ENCODE data around the gene DPYD.
"Not testable (repeated sequence)": the region's sequence is repeated elsewhere in the genome, so short reads cannot be mapped to it uniquely, and the experiment has no call there.

The DPYD gene

DNA sequence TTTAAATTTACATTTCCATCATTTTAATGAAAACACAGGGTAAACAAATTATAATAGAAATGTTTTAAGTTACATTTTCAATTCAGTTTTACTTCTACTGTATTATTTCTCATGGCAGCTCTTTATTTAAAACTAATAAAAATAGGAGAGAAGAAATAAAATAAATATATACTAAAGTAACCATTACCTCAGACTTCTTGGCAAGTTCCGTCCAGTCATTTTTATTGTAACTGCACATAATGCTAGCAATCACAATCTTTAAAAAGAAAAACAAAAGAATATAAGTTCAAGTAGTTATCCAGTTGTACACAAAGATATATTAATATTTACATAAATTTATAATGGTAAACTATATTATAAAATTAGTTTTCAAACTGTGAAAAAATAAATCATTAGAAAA is 538.6 kb downstream of the DPYD start:
- Mint-ChIP-seq H3K9me3 (peaks cover 3% of the 10 kb centered on the region), H3K36me3 (no peaks in the 10 kb centered on the region), H3K27me3 (no peaks in the 10 kb centered on the region), H3K27ac (no peak overlapping the region), H3K4me1 (no peaks in the 10 kb centered on the region), H3K4me3 (no peak overlapping the region)
- no peak for ATAC-seq

DNA sequence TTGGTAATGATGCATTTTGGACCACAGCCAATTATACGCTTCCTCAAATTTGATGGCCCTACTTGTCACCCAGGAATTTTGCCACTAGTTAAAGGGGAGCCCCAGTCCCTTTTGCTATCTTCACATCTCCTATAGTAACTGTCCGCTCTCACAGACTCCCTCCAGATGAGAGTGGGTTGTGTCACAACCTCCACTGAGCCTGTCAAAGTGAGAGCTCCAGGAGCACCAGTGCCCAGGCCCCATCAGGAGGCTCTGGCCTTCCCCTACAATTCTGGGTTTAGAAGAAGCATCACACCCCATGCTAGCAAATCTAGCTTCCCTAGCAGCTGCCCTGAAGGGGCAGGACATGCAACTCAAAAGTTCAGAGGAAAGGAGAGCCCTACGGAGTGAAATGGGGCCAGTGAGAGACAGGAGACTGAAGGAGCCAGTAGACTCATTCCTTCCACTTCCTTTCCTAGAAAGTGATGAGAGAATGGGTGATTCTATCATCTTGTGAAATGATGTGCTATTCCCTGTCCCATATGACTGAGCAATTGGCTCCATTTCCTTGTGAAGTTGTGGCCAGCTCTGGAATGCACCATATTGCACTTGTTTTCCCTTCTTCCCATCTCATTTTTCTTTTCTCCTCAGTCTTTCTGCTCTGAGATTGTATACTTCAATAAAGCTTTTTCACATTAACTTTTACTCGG is 541.3 kb downstream of the DPYD start:
- peaks cover 3% of the 10 kb centered on the region for H3K9me3 Mint-ChIP-seq
- H3K27me3 Mint-ChIP-seq, result no peaks in the 10 kb centered on the region
- no peaks in the 10 kb centered on the region for H3K4me1 Mint-ChIP-seq
- H3K36me3 Mint-ChIP-seq, result no peaks in the 10 kb centered on the region
- ATAC-seq, result peak; percentile 36
- no peak overlapping the region for H3K4me3 Mint-ChIP-seq
- H3K27ac Mint-ChIP-seq, result no peak overlapping the region

DNA sequence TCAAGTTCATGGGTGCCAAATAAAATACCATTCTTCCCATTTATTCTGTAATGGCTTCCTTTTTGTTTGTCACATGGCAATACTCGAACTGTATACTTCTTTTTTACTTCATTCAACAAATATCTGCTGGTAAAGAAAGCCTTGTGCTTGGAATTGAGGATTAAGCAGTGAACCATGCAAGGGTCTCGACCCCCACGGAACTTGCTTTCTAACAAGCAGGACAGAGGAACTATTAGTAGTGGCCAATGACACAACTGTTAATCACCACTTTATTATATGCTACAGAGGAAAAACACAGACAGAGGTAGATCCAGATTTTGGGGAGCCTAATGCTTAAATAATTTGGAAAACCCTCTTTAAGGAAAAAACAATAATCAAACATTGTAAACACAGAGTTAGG is 542.2 kb downstream of the DPYD start:
- H3K9me3 Mint-ChIP-seq, result peaks cover 3% of the 10 kb centered on the region
- no peak overlapping the region for H3K4me3 Mint-ChIP-seq
- H3K27me3 Mint-ChIP-seq, result no peaks in the 10 kb centered on the region
- ATAC-seq, result no peak
- no peaks in the 10 kb centered on the region for H3K36me3 Mint-ChIP-seq
- no peak overlapping the region for H3K27ac Mint-ChIP-seq
- H3K4me1 Mint-ChIP-seq, result no peaks in the 10 kb centered on the region

DNA sequence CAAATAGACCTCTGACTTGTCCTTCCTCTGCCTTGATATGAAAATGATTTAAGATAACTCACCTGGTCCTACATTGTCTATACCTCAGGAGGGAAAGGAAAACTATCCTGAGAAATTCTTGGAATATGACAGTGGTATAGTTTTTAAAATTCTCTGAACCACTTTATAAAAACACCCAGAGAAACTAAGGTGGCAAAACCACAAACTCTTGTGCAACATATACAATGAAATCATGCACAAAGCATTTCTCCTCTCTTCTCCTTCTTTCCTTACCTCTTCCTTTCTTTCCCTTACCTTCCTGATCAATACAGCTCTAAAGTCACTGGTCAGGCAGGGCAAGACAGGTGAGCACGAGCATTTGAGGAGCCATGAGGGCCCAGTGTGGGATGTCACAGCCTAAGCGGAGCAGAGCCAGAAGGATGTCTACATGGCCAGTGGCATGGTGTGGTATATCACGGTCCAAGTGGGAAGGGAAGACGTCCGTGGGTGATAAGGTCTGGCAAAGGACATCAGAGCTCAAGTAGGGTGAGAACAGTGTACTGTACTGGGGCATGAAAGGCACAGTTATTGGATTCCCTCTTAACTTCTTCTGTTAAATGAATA is 543.3 kb downstream of the DPYD start:
- H3K27ac Mint-ChIP-seq, result no peak overlapping the region
- no peak overlapping the region for H3K4me3 Mint-ChIP-seq
- peaks cover 3% of the 10 kb centered on the region for H3K9me3 Mint-ChIP-seq
- no peaks in the 10 kb centered on the region for H3K4me1 Mint-ChIP-seq
- no peaks in the 10 kb centered on the region for H3K27me3 Mint-ChIP-seq
- no peaks in the 10 kb centered on the region for H3K36me3 Mint-ChIP-seq
- peak; percentile 50 for ATAC-seq

DNA sequence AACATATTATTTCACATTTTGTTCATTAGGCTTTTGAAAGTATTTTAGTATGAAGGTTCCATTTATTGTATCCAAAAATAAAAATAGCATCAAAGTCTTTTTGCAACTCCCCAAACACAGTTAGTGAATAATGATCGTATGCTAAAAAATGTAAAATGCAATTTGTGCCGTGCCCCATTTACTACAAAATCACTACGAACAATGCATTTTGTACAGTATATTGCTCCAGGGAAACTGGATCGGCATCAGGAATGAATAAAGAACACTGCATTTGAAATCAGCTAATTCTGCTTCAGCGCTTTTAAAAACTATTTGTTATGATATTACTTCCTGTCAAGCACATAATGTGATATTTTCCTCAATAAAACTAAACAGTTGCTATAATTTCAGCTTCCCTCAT is 547.8 kb downstream of the DPYD start:
- no peak overlapping the region for H3K27ac Mint-ChIP-seq
- H3K27me3 Mint-ChIP-seq, result no peaks in the 10 kb centered on the region
- H3K4me1 Mint-ChIP-seq, result no peaks in the 10 kb centered on the region
- peaks cover 3% of the 10 kb centered on the region for H3K9me3 Mint-ChIP-seq
- H3K36me3 Mint-ChIP-seq, result peaks cover 5% of the 10 kb centered on the region
- no peak for ATAC-seq
- H3K4me3 Mint-ChIP-seq, result no peak overlapping the region

DNA sequence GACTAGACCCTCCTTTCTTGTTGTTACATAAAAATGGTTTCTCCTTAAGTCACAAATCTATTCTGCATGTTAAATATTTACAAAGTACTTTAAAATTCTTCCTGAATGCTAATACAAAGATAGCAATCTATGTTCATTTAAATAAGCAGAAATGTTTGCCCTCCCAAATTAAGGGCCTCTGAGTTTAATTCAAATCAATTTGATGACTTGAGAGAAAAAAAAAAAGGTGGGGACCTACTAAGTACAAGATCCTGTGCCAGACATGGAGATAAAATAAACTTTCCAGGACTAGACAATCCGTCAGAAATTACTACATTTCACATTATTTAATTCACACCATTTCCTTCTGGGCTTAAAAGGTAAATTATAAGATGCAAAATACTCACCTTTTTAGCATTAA is 548.3 kb downstream of the DPYD start:
- Mint-ChIP-seq H3K36me3 (peaks cover 5% of the 10 kb centered on the region), H3K9me3 (peaks cover under 1% of the 10 kb centered on the region), H3K27ac (no peak overlapping the region), H3K4me3 (no peak overlapping the region), H3K27me3 (no peaks in the 10 kb centered on the region), H3K4me1 (no peaks in the 10 kb centered on the region)
- no peak for ATAC-seq

DNA sequence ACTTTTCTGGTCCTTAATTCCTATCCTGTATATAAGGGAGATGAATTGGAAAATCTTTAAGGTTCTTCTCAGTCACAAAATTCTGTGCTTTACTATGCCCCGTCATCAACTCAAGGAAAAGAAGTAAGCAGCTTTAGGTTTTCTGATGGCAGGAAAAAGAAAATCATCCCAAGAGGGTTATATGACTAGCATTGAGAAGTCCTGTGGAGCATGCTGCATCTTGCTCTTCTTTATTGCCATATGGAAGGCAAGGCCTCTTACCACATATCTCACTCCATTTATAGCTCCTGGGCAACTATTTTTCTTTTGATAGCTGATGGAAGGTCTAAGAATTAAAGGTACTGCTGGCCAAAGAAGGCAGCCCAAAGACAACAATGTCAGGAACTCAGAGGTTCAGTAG is 552.5 kb downstream of the DPYD start:
- no peaks in the 10 kb centered on the region for H3K27me3 Mint-ChIP-seq
- H3K9me3 Mint-ChIP-seq, result peaks cover 5% of the 10 kb centered on the region
- no peak for ATAC-seq
- H3K36me3 Mint-ChIP-seq, result peaks cover 5% of the 10 kb centered on the region
- H3K4me1 Mint-ChIP-seq, result no peaks in the 10 kb centered on the region
- H3K4me3 Mint-ChIP-seq, result no peak overlapping the region
- H3K27ac Mint-ChIP-seq, result no peak overlapping the region

DNA sequence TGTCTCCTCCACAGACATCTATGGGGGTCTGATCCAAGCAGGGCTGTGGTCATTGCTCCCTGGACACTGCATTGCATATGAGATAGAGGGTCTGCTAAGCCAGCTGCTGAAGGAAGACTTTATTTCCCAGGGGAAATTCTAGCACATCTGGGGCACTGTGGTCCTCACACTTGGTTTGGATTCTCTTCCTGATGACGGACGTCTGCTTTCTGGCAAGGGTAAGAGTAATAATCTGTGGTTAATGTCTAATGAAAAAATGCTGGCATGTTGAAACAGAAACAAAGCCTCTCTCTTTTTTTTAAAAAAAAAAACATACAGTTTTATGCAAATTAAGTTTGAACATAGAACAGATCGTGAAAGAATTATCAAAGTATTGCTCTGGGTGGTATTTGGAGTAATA is 553.9 kb downstream of the DPYD start:
- no peak overlapping the region for H3K27ac Mint-ChIP-seq
- H3K36me3 Mint-ChIP-seq, result peaks cover 5% of the 10 kb centered on the region
- H3K4me3 Mint-ChIP-seq, result no peak overlapping the region
- no peaks in the 10 kb centered on the region for H3K27me3 Mint-ChIP-seq
- H3K4me1 Mint-ChIP-seq, result no peaks in the 10 kb centered on the region
- peaks cover 5% of the 10 kb centered on the region for H3K9me3 Mint-ChIP-seq
- no peak for ATAC-seq

DNA sequence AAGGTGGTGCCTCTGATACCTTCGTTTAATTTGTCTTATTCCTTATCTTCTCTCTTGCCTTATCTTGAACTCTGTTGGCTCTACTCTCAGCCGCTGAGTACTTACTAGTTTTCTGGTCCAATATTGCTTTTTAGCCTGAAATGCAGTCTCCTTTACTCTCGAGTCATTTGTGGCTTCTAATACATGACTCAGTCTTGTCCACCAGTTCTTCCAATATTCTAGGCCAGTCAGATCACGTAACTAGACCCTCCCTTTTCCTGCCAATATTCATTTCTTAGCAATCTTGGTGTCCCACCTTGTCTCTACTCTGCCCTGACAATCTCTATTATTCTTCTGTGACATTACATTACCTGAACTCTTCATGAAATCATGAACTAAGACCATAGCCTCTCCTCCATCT is 555.8 kb downstream of the DPYD start:
- H3K9me3 Mint-ChIP-seq, result peaks cover 8% of the 10 kb centered on the region
- no peak overlapping the region for H3K27ac Mint-ChIP-seq
- no peak for ATAC-seq
- no peaks in the 10 kb centered on the region for H3K27me3 Mint-ChIP-seq
- H3K4me3 Mint-ChIP-seq, result no peak overlapping the region
- peaks cover 10% of the 10 kb centered on the region for H3K36me3 Mint-ChIP-seq
- H3K4me1 Mint-ChIP-seq, result no peaks in the 10 kb centered on the region

DNA sequence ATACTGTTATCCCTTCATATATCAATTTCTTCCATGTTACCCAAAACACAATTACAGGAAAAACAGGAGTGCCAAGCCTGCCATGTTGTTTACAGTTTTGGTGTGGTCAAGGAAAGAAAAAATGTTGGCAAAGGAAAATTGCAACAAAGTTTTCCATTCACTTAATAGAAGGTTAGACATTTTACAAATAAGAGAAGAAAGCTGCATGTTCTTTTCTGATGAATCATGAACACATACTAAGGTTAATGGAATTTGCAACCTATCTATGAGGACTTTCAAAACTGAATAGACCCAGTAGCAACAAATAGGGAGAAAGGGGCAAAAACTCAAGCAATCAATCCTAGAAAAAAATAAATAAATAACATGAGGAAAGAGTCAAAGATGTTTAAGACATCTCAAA is 556.7 kb downstream of the DPYD start:
- Mint-ChIP-seq H3K4me3 (no peak overlapping the region), H3K27ac (no peak overlapping the region), H3K27me3 (no peaks in the 10 kb centered on the region), H3K4me1 (no peaks in the 10 kb centered on the region), H3K9me3 (peaks cover 11% of the 10 kb centered on the region), H3K36me3 (peaks cover 11% of the 10 kb centered on the region)
- ATAC-seq, result no peak

DNA sequence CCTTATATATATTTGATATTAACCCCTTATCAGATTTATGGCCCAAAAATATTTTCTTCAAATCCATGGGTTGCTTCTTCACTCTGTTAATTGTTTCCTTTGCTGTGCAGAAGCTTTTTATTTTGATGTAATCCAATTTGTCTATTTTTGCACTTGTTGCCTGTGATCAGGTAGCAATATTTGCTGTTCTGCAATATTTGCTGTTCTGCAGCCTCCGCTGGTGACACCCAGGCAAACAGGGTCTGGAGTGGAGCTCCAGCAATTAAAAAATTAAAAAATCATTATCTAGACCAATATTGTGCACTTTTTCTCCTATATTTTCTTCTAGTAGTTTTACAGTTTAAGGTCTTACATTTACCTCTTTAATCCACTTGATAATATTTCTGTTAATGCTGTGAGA is 564.5 kb downstream of the DPYD start:
- no peak for ATAC-seq
- Mint-ChIP-seq H3K4me1 (no peaks in the 10 kb centered on the region), H3K9me3 (peaks cover 13% of the 10 kb centered on the region), H3K4me3 (no peak overlapping the region), H3K27me3 (no peaks in the 10 kb centered on the region), H3K27ac (no peak overlapping the region), H3K36me3 (peaks cover 24% of the 10 kb centered on the region)

DNA sequence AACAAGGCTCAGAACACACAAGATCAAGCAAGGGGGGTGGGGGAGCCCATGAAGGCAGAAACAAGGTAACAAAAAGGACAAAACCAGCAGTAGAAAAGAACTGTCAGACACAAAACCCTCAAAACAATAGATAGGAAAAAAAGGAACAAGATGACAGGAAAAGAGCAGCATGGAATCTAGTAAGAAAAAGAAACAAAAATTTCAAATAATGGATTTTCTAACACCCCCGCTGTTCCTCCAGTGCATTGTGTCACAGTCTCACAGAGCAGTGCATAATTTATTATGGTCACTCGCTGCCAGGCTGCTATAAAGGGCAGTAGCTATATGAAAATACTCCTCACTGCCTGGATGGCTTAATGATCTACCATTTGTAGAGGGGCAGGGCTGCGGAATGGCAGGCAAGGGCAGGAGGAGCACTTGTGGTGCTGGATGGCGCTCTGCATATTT is 567.9 kb downstream of the DPYD start:
- Mint-ChIP-seq H3K27me3 (no peaks in the 10 kb centered on the region), H3K4me1 (no peaks in the 10 kb centered on the region), H3K9me3 (peaks cover 7% of the 10 kb centered on the region), H3K36me3 (peaks cover 5% of the 10 kb centered on the region), H3K4me3 (no peak overlapping the region), H3K27ac (no peak overlapping the region)
- ATAC-seq, result no peak

DNA sequence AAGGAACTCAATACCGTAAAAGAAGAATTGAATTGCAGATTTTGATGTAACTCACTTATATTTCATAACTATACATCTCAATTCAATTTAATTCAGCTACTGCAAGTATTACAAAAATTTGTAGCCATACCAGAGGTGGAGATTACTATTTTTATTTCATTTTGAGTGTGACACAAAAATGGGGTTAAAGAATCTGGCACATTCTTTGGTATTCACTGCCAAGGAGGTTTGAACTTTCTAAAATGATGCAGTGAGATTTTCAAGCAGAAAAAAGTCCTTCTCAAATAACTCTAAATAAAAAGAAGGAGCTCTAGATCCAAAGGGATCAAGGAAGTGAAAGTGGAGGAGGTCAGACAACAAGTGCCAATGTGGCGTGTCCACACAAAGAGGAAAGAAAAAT is 569.0 kb downstream of the DPYD start:
- no peaks in the 10 kb centered on the region for H3K36me3 Mint-ChIP-seq
- ATAC-seq, result no peak
- no peaks in the 10 kb centered on the region for H3K4me1 Mint-ChIP-seq
- H3K9me3 Mint-ChIP-seq, result peaks cover 7% of the 10 kb centered on the region
- H3K27ac Mint-ChIP-seq, result no peak overlapping the region
- no peak overlapping the region for H3K4me3 Mint-ChIP-seq
- H3K27me3 Mint-ChIP-seq, result no peaks in the 10 kb centered on the region

DNA sequence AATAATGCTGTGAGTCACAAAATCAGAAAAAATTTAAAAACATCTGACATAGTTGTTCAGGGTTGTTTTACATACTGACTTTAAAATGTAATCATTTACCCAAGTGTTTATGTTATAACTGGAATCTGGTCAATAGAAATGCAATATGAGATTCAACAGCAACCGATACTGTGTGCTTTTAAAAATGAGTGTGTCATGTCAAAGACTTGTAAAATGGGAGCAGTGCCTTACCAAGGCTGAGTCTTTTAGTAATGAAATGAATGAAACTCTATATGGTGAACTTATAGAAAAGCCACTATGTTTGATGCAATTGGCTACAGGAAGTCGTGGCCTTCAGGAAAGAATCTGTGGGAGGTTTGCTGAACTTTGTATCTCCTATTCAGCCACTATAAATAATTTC is 570.2 kb downstream of the DPYD start:
- Mint-ChIP-seq H3K4me1 (no peaks in the 10 kb centered on the region), H3K27me3 (no peaks in the 10 kb centered on the region), H3K36me3 (no peaks in the 10 kb centered on the region), H3K27ac (no peak overlapping the region), H3K4me3 (no peak overlapping the region), H3K9me3 (peaks cover 7% of the 10 kb centered on the region)
- no peak for ATAC-seq

DNA sequence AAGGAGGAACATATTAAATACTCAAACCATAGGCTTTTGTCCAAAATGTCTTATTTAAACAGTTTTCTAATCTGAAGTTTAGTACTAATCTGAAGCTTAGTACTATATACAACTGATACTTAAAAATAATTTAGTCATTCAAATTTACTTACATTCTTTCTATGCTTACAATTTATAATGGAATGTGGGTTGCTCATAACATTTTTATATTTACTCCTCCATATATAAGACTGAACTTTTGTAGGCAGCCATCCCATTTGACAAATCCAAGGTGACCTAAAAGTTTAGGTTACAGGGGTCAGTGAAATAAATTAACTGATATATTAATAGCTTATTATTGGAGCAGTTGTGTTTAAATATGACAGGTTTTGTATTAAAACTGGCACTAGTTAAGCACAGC is 570.6 kb downstream of the DPYD start:
- H3K36me3 Mint-ChIP-seq, result no peaks in the 10 kb centered on the region
- no peaks in the 10 kb centered on the region for H3K27me3 Mint-ChIP-seq
- H3K4me3 Mint-ChIP-seq, result no peak overlapping the region
- no peak overlapping the region for H3K27ac Mint-ChIP-seq
- no peaks in the 10 kb centered on the region for H3K4me1 Mint-ChIP-seq
- no peak for ATAC-seq
- H3K9me3 Mint-ChIP-seq, result peaks cover 4% of the 10 kb centered on the region

DNA sequence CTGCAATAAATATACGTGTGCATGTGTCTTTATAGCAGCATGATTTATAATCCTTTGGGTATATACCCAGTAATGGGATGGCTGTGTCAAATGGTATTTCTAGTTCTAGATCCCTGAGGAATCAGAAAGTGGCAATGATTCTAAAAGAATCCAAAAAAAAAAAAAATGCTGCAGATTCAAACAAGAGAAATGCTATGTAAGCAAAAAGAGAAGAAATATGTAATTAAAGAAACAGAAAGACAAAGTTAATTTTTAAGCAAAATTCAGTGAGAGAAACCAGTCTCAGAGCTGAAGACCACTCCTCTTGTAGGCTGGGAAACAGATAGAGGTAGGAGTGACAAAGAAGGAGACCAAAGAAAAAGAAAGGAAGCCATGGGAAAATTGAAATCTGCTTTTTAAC is 571.0 kb downstream of the DPYD start:
- H3K4me1 Mint-ChIP-seq, H3K9me3 Mint-ChIP-seq, H3K27ac Mint-ChIP-seq, H3K4me3 Mint-ChIP-seq, ATAC-seq, H3K36me3 Mint-ChIP-seq, H3K27me3 Mint-ChIP-seq: not testable (repeated sequence)

Data from stimulated activated memory B cell treated with anti-CD40 and anti-IgM and Interleukin-4, amounts not matched to agents 10 μg/mL and 1 μg/mL and 100 μg/mL, for 72 hours (primary cell).